HepG2 (cell line): ENCODE results near the gene SPG7. TPM values are rescaled to one million over a fixed set of nuclear protein-coding genes. Genes with fewer than 3 reads are reported as not detected.

Experiments
- FOXK1 ChIP-seq: sonication (generic); formaldehyde crosslinking; IDR thresholded peaks from 2 replicates; pipeline ENCODE4 v1.4.0; 2020; ENCODE audit warnings: low read depth, missing genetic modification reagents, borderline replicate concordance
- GTF3A ChIP-seq: sonication (generic); formaldehyde crosslinking; conservative IDR thresholded peaks from 2 replicates; pipeline ENCODE4 v1.4.0; 2020; ENCODE audit warnings: mild to moderate bottlenecking, missing genetic modification reagents
- GZF1 ChIP-seq: sonication (generic); formaldehyde crosslinking; IDR thresholded peaks from 2 replicates; pipeline ENCODE4 v1.5.1; 2020; ENCODE audit warnings: mild to moderate bottlenecking, missing genetic modification reagents
- IRX3 ChIP-seq: sonication (generic); formaldehyde crosslinking; IDR thresholded peaks from 2 replicates; pipeline ENCODE4 v1.8.1; 2023; ENCODE audit warnings: mild to moderate bottlenecking, low read depth, missing genetic modification reagents, borderline replicate concordance
- MAFK ChIP-seq, 2 experiments: IDR thresholded peaks in 1 of 2; conservative IDR thresholded peaks in 1 of 2; 2 replicates each; pipeline ENCODE4 v1.6.1; 2011; ENCODE audit warnings: improper control_type of control experiment in 2 of 2, low read length in 2 of 2
- PHF20 ChIP-seq: sonication (generic); formaldehyde crosslinking; IDR thresholded peaks from 2 replicates; pipeline ENCODE4 v1.5.0; 2020; ENCODE audit warnings: mild to moderate bottlenecking, missing genetic modification reagents
- POLR2AphosphoS2 ChIP-seq: IDR thresholded peaks from 2 replicates; pipeline ENCODE4 v1.6.1; 2011; ENCODE audit warnings: low read depth, low read length, improper control_type of control experiment
- SOX6 ChIP-seq, 2 experiments: fragments of 450-650 bp in 1 of 2; sonication (generic) in 1 of 2; formaldehyde crosslinking in 1 of 2; IDR thresholded peaks; 2 replicates each; pipeline versions ENCODE4 v1.4.0 to v1.6.1; 2017 to 2020; ENCODE audit warnings: antibody characterized with exemption in 1 of 2, mild to moderate bottlenecking in 1 of 2, missing genetic modification reagents in 1 of 2
- SRF ChIP-seq: IDR thresholded peaks from 2 replicates; pipeline ENCODE4 v1.6.1; 2011; ENCODE audit warnings: mild to moderate bottlenecking, low read depth, low read length, moderate library complexity
- TBL1XR1 ChIP-seq: fragments of 150-350 bp; IDR thresholded peaks from 2 replicates; pipeline ENCODE4 v1.6.1; 2014; ENCODE audit warnings: borderline replicate concordance, low read length; ENCODE audit not compliant: partially characterized antibody
- TOE1 ChIP-seq: sonication (generic); formaldehyde crosslinking; IDR thresholded peaks from 2 replicates; pipeline ENCODE4 v1.4.0; 2020; ENCODE audit warnings: mild to moderate bottlenecking, missing genetic modification reagents
- ZNF33A ChIP-seq: sonication (generic); formaldehyde crosslinking; IDR thresholded peaks from 2 replicates; pipeline ENCODE4 v1.5.1; 2020; ENCODE audit warnings: missing genetic modification reagents, mild to moderate bottlenecking, moderate library complexity, borderline replicate concordance
- ZNF34 ChIP-seq: sonication (generic); formaldehyde crosslinking; IDR thresholded peaks from 2 replicates; pipeline ENCODE4 v1.4.0; 2020; ENCODE audit warnings: mild to moderate bottlenecking, missing genetic modification reagents, borderline replicate concordance
- ZNF441 ChIP-seq: sonication (generic); formaldehyde crosslinking; IDR thresholded peaks from 2 replicates; pipeline ENCODE4 v1.7.0; 2021; ENCODE audit warnings: missing genetic modification reagents, borderline replicate concordance
- ZNF547 ChIP-seq: sonication (generic); formaldehyde crosslinking; IDR thresholded peaks from 2 replicates; pipeline ENCODE4 v1.5.1; 2020; ENCODE audit warnings: mild to moderate bottlenecking, missing genetic modification reagents
- ZNF615 ChIP-seq: sonication (generic); formaldehyde crosslinking; IDR thresholded peaks from 2 replicates; pipeline ENCODE4 v1.5.0; 2020; ENCODE audit warnings: mild to moderate bottlenecking, missing genetic modification reagents, borderline replicate concordance
- polyA plus RNA-seq, 8 experiments: library from polyadenylated mRNA; depleted of rRNA in 3 of 8; stranded (reverse) in 7 of 8; unstranded in 1 of 8; fragments of >200 nt; fragmentation: Illumina TruSeq in 4 of 8; extraction: Trizol in 4 of 8; gene quantifications; 2 replicates each; pipeline versions ENCODE4 v1.2.1 to v1.2.3, GENCODE V29; 2011 to 2016; ENCODE audit warnings: low read depth in 4 of 8, missing spikeins in 1 of 8, mixed read lengths in 1 of 8; ENCODE audit not compliant: insufficient read depth in 1 of 8
- total RNA-seq, 5 experiments: library from RNA; depleted of rRNA; stranded (reverse); fragments of >200 nt; fragmentation: Illumina TruSeq; extraction: Trizol; gene quantifications; 2 replicates each; pipeline ENCODE4 v1.2.3, GENCODE V29; 2016; ENCODE audit warnings: low read depth in 1 of 5
- TF ChIP-seq, protein P1 (sequence below): sonication (generic); formaldehyde crosslinking; IDR thresholded peaks from 2 replicates; pipeline ENCODE4 v1.4.0; 2020; ENCODE audit warnings: missing genetic modification reagents
- TF ChIP-seq, protein P2 (sequence below): sonication (generic); formaldehyde crosslinking; IDR thresholded peaks from 2 replicates; pipeline ENCODE4 v1.4.0; 2020; ENCODE audit warnings: mild to moderate bottlenecking, missing genetic modification reagents
- TF ChIP-seq, protein P3 (sequence below): sonication (generic); formaldehyde crosslinking; IDR thresholded peaks from 2 replicates; pipeline ENCODE4; 2020; ENCODE audit warnings: missing genetic modification reagents, mild to moderate bottlenecking, borderline replicate concordance

The SPG7 gene
- total and polyA plus RNA-seq, 2 of the 13 experiments (the other 11 are each of a cell fraction or from before 2014, with no cell fraction given), result 66.0 to 136 TPM

DNA sequence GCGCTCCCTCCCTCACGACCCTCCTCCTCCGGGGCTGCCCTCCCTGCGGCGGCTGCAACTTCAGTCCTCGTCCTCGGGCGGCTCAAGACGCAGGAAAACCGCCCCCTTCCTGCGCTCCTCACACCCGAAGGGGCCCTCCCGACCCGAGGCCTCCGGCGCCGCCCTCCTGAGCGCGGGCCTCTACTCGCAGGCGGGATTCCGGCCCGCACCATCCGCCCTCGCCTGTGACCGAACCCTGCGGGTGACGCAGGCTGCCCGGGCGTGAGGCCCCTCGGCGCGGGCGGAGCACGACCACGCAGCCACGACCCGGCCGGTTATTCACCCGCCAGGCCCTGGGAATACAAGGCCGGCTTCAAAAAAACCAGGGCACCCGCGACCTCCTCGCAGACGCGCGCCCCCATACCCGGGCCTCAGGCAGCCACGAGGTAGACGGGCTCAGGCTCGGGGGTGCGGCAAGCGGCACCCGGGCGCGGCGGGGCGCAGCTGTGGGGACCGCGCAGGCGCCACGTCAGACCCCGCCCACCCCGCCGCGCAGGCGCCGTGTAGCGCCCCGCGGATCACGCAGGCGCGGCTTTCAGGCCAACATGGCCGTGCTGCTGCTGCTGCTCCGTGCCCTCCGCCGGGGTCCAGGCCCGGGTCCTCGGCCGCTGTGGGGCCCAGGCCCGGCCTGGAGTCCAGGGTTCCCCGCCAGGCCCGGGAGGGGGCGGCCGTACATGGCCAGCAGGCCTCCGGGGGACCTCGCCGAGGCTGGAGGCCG is at the start of gene SPG7 (continued):
- TF ChIP-seq, protein P1, sequence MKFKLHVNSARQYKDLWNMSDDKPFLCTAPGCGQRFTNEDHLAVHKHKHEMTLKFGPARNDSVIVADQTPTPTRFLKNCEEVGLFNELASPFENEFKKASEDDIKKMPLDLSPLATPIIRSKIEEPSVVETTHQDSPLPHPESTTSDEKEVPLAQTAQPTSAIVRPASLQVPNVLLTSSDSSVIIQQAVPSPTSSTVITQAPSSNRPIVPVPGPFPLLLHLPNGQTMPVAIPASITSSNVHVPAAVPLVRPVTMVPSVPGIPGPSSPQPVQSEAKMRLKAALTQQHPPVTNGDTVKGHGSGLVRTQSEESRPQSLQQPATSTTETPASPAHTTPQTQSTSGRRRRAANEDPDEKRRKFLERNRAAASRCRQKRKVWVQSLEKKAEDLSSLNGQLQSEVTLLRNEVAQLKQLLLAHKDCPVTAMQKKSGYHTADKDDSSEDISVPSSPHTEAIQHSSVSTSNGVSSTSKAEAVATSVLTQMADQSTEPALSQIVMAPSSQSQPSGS (CRISPR knock-in tag), result 0 out of 2 replicates have a peak, but pooled peaks have one; percentile 59
- TF ChIP-seq POLR2AphosphoS2 (no peak), ZNF441 (CRISPR knock-in tag) (no peak; the same call in 1 of the 2 replicates), PHF20 (CRISPR knock-in tag) (peak; percentile 75), ZNF547 (peak; percentile 98), GTF3A (CRISPR knock-in tag) (peak; percentile 24; the same call in 1 of the 2 replicates), ZNF34 (CRISPR knock-in tag) (no peak), GZF1 (0 out of 2 replicates have a peak, but pooled peaks have one; percentile 62), SRF (no peak), FOXK1 (CRISPR knock-in tag) (peak; percentile 67; the same call in 1 of the 2 replicates), ZNF615 (CRISPR knock-in tag) (no peak), SOX6 (IDR thresholded peaks at IDR 0.05) (no peak), SOX6 (CRISPR knock-in tag; IDR thresholded peaks at IDR 0.05) (peak; percentile 39; the same call in 1 of the 2 replicates), TBL1XR1 (no peak), ZNF33A (CRISPR knock-in tag) (no peak), TOE1 (CRISPR knock-in tag) (peak; percentile 39; the same call in 1 of the 2 replicates), IRX3 (CRISPR knock-in tag) (peak; percentile 61), MAFK (conservative IDR thresholded peaks at IDR 0.05 in 1 of 2, IDR thresholded peaks at IDR 0.05 in 1 of 2; ENCODE audit: low read length in 2 of 2) (no peak)
- TF ChIP-seq, protein P2, sequence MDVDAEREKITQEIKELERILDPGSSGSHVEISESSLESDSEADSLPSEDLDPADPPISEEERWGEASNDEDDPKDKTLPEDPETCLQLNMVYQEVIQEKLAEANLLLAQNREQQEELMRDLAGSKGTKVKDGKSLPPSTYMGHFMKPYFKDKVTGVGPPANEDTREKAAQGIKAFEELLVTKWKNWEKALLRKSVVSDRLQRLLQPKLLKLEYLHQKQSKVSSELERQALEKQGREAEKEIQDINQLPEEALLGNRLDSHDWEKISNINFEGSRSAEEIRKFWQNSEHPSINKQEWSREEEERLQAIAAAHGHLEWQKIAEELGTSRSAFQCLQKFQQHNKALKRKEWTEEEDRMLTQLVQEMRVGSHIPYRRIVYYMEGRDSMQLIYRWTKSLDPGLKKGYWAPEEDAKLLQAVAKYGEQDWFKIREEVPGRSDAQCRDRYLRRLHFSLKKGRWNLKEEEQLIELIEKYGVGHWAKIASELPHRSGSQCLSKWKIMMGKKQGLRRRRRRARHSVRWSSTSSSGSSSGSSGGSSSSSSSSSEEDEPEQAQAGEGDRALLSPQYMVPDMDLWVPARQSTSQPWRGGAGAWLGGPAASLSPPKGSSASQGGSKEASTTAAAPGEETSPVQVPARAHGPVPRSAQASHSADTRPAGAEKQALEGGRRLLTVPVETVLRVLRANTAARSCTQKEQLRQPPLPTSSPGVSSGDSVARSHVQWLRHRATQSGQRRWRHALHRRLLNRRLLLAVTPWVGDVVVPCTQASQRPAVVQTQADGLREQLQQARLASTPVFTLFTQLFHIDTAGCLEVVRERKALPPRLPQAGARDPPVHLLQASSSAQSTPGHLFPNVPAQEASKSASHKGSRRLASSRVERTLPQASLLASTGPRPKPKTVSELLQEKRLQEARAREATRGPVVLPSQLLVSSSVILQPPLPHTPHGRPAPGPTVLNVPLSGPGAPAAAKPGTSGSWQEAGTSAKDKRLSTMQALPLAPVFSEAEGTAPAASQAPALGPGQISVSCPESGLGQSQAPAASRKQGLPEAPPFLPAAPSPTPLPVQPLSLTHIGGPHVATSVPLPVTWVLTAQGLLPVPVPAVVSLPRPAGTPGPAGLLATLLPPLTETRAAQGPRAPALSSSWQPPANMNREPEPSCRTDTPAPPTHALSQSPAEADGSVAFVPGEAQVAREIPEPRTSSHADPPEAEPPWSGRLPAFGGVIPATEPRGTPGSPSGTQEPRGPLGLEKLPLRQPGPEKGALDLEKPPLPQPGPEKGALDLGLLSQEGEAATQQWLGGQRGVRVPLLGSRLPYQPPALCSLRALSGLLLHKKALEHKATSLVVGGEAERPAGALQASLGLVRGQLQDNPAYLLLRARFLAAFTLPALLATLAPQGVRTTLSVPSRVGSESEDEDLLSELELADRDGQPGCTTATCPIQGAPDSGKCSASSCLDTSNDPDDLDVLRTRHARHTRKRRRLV (CRISPR knock-in tag), result no peak
- TF ChIP-seq, protein P3, sequence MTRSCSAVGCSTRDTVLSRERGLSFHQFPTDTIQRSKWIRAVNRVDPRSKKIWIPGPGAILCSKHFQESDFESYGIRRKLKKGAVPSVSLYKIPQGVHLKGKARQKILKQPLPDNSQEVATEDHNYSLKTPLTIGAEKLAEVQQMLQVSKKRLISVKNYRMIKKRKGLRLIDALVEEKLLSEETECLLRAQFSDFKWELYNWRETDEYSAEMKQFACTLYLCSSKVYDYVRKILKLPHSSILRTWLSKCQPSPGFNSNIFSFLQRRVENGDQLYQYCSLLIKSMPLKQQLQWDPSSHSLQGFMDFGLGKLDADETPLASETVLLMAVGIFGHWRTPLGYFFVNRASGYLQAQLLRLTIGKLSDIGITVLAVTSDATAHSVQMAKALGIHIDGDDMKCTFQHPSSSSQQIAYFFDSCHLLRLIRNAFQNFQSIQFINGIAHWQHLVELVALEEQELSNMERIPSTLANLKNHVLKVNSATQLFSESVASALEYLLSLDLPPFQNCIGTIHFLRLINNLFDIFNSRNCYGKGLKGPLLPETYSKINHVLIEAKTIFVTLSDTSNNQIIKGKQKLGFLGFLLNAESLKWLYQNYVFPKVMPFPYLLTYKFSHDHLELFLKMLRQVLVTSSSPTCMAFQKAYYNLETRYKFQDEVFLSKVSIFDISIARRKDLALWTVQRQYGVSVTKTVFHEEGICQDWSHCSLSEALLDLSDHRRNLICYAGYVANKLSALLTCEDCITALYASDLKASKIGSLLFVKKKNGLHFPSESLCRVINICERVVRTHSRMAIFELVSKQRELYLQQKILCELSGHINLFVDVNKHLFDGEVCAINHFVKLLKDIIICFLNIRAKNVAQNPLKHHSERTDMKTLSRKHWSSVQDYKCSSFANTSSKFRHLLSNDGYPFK, result no peak
